Kidney epithelial cell (primary cell): Measurements from ENCODE around the gene HOOK2. TPM values are rescaled to one million over a fixed set of nuclear protein-coding genes. Genes with fewer than 3 reads are reported as not detected.

Experiments
- DNase-seq: peaks from one replicate; pipeline ENCODE4 v3.0.0-alpha.2; 2010; ENCODE audit warnings: low read depth
- H3K27me3 ChIP-seq: 2 replicates; pipeline ENCODE4 v1.6.0; 2011; ENCODE audit warnings: low read length; ENCODE audit not compliant: control insufficient read depth, insufficient read depth
- H3K36me3 ChIP-seq: 2 replicates; pipeline ENCODE4 v1.5.1; 2011; ENCODE audit warnings: low read length; ENCODE audit not compliant: control insufficient read depth, insufficient read depth
- H3K4me3 ChIP-seq: 2 replicates; pipeline ENCODE4 v1.5.1; 2011; ENCODE audit warnings: low read depth, mild to moderate bottlenecking, control low read depth, low read length
- total RNA-seq: library from RNA; depleted of rRNA; stranded (reverse); fragments of >200 nt; gene quantifications from 2 replicates; pipeline ENCODE4 v1.2.3, GENCODE V29; 2015
- TF ChIP-seq, protein P1 (sequence below): IDR thresholded peaks from 2 replicates; pipeline ENCODE4 v1.5.1; 2011; ENCODE audit warnings: mild to moderate bottlenecking, moderate library complexity, low read length, control low read depth, inconsistent platforms; ENCODE audit not compliant: insufficient read depth, poor library complexity, severe bottlenecking

The HOOK2 gene
- total RNA-seq, 1 donor from 2014 or later, result 44.1 TPM

GRCh38 chr19:12770922-12771321 is 4.4 kb downstream of the HOOK2 start:
- no peak overlapping the region for H3K4me3 ChIP-seq
- no peaks in the 10 kb centered on the region for H3K27me3 ChIP-seq
- H3K36me3 ChIP-seq, result no peaks in the 10 kb centered on the region
- TF ChIP-seq, protein P1, sequence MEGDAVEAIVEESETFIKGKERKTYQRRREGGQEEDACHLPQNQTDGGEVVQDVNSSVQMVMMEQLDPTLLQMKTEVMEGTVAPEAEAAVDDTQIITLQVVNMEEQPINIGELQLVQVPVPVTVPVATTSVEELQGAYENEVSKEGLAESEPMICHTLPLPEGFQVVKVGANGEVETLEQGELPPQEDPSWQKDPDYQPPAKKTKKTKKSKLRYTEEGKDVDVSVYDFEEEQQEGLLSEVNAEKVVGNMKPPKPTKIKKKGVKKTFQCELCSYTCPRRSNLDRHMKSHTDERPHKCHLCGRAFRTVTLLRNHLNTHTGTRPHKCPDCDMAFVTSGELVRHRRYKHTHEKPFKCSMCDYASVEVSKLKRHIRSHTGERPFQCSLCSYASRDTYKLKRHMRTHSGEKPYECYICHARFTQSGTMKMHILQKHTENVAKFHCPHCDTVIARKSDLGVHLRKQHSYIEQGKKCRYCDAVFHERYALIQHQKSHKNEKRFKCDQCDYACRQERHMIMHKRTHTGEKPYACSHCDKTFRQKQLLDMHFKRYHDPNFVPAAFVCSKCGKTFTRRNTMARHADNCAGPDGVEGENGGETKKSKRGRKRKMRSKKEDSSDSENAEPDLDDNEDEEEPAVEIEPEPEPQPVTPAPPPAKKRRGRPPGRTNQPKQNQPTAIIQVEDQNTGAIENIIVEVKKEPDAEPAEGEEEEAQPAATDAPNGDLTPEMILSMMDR, result no peak
- no peak for DNase-seq

GRCh38 chr19:12769689-12770088 is 5.7 kb downstream of the HOOK2 start:
- TF ChIP-seq, protein P1, result no peak
- DNase-seq, result no peak
- Histone ChIP-seq H3K4me3 (no peak overlapping the region), H3K27me3 (no peaks in the 10 kb centered on the region), H3K36me3 (no peaks in the 10 kb centered on the region)

DNA sequence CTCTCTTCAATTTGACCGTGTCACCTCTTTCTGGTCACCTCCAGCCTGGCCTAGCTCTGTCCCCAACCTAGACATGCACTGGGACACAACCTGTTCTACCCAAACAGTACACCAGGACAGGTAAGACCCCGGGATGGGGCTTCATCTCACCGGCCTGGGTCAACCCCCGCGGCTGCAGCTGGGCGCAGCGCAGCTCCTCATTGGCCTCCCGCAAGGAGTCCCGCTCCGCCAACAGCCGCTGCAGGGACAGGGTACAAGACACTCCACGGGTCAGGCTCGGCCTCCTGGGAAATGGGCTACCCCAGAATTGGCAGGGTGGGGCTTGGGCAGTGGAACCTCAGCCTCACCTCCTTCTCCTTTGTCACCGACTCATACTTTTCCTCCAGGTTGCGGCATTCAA is 7.7 kb downstream of the HOOK2 start:
- Histone ChIP-seq H3K36me3 (peaks cover 2% of the 10 kb centered on the region), H3K27me3 (no peaks in the 10 kb centered on the region), H3K4me3 (no peak overlapping the region)
- TF ChIP-seq, protein P1, result no peak
- no peak for DNase-seq

DNA sequence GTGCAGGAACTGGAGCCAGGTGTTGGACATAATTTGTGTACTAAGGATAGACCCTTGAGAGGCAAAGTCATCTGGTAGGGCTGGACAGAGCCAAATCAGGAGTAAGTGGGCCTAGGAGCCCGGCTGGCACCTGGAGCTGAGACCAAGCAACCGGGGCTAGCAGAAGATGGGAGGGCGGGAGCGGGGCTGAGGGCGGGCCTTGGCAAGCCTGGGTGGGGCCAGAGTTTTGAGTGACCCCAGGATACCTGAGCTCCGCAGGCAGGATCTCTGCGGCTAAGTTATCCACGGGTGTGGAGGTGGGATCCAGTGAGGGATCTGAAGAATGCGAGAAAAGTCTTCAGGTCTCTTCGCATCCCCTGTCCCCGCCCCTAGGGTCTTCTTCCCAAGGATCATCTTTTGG is 8.2 kb downstream of the HOOK2 start:
- Histone ChIP-seq H3K36me3 (peaks cover 2% of the 10 kb centered on the region), H3K27me3 (no peaks in the 10 kb centered on the region), H3K4me3 (no peak overlapping the region)
- TF ChIP-seq, protein P1, result no peak
- no peak for DNase-seq

GRCh38 chr19:12766051-12766521 is 9.3 kb downstream of the HOOK2 start:
- Histone ChIP-seq H3K27me3 (no peaks in the 10 kb centered on the region), H3K36me3 (peaks cover 2% of the 10 kb centered on the region), H3K4me3 (peak overlapping the region; percentile 43)
- DNase-seq, result no peak
- TF ChIP-seq, protein P1, result peak; percentile 88

DNA sequence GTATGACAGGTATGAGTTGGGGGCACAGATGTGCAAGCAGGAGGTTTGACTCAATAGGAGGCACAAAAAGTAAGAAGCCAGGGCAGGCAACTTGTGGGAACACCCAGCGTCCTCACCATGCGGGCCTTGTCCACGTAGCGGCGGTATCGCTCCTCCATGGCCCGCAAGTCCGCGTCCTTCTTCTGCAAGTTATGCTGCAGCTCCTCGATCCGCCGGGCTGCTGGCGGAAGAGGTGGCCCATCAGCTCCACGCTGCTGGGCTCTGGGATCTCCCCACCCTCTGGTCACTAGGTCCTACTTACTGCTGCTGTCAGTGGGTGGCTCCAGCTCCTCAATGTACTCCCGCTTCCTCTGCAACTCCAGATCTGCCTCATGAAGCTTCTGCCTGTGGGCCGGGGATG is 10.7 kb downstream of the HOOK2 start:
- Histone ChIP-seq H3K27me3 (no peaks in the 10 kb centered on the region), H3K4me3 (no peak overlapping the region), H3K36me3 (peaks cover 2% of the 10 kb centered on the region)
- TF ChIP-seq, protein P1, result no peak
- no peak for DNase-seq
